Embryonic facial prominence (tissue), 1 donor: ENCODE data around the gene BPIFB4.
"Not testable (repeated sequence)": the region's sequence is repeated elsewhere in the genome, so short reads cannot be mapped to it uniquely, and the experiment has no call there.

Source experiments
- DNase-seq: peaks from one replicate; pipeline ENCODE4 v3.0.0-alpha.2; 2016; ENCODE audit errors: extremely low spot score

BPIFB4 gene

DNA sequence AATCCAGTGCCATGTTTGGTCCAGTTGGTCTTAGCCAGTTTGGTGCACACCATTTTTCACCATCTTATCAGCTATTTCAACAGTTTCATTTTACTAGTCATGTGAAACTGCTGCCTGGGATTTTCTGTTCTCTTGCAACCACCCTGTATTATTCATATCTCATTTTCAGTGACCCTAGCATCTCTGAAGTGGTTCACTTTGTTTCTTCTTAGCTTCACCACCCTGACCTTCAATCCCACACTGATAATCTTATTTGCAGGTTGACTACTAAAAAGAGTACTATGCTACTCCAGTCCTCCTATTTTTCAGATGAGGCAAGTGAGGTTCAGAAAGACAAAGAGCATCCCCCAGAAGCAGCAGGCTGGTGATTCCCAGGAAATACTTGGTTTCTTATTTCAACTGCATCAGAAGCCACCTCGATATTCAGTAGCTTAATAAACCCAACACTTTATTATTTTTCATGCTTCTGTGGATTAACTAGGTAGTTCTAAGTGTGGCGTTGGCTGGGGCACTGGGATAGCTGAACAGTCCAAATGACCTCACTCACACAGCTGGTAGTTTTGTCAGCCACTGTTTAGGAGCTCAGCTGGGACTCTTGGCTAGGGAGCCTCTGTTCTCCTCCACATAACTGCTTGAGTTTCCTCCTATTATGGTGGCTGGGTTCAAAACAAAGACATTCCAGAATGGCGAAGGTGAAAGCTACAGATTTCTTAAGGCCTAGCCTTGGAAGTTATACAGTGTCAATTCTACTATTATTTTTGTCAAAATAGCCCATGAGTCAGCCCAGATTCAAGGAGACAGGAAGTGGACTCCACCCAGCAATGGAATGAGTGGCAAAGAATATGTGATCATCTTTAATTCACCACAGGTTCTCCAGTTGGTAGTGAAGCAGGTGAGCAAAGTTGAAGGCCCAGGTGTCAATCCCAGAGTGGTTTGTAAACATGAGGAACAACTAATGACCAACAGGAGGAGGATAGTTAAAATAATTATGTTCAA is 40.6 kb downstream of the BPIFB4 start:
- no peak for DNase-seq

GRCh38 chr20:33120934-33121333 is 41.5 kb downstream of the BPIFB4 start:
- DNase-seq, result no peak

DNA sequence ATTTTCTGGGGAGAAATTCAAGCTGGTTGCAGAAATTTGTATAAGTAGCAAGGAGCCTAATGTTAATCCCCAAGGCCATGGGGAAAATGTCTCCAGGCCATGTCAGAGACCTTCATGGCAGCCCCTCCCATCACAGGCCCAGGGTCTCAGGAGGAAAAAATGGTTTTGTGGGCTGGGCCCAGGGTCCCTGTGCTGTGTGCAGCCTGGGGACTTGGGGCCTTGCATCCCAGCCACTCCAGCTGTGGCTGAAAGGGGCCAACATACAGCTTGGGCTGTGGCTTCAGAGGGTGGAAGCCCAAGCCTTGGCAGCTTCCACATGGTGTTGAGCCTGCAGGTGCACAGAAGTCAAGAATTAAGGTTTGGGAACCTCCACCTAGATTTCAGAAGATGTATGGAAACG is 42.9 kb downstream of the BPIFB4 start:
- DNase-seq, result not testable (repeated sequence)

- DNase-seq, result no peak
Observed at GRCh38 chr20:33124261-33124660, 44.8 kb downstream of the BPIFB4 start.

GRCh38 chr20:33124994-33125393 is 45.6 kb downstream of the BPIFB4 start:
- no peak for DNase-seq

- no peak for DNase-seq
Observed at GRCh38 chr20:33125983-33126382, 46.5 kb downstream of the BPIFB4 start.

GRCh38 chr20:33127422-33128097 is 48.1 kb downstream of the BPIFB4 start:
- DNase-seq, result no peak

DNA sequence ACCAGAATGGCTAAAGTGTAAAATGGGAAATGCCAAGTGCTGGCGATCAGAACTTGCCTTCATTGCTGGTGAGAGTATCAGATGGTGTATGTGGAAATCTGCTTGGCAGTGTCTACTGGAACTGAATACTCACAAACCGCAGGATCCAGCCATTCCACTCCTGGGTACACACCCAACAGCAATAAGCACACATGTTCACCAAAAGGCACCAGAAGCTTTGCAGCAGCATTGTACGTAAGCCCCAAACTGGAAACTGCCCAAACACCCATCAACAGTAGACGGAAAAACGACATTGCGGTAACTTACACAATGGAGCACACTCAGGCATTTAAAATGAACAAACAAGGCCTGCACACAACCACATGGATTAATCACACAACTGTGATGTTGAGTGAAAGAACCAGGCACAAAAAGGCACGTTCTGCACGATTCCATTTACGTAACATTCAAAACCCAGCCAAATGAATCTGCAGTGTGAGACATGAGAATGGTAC is 51.2 kb downstream of the BPIFB4 start:
- no peak for DNase-seq

DNA sequence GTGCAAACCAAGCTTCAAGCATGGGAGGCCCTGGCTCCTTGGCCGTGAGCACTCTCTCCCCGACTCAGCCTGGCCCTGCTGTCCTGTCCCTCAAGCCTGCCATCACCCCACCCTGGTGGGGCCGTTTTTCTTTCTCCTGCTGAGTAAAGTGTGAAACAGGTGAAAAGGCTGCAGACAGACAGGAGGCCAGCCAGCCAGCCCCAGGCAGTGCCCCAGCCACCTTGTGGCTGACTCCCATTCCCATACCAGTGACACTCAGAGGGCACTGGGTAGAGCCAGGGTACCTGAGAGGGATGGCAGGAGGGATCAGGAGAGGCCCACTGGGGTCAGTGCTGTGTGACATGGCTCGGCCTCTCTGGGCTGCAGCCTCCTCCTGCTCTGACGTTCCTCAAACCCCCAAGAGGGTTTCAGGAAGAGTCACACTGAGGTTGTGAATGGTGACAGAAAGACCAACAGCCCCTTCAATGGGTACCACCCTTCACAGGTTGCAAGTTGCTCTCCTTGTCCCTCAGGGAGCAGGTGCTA is 52.6 kb downstream of the BPIFB4 start:
- DNase-seq, result no peak

DNA sequence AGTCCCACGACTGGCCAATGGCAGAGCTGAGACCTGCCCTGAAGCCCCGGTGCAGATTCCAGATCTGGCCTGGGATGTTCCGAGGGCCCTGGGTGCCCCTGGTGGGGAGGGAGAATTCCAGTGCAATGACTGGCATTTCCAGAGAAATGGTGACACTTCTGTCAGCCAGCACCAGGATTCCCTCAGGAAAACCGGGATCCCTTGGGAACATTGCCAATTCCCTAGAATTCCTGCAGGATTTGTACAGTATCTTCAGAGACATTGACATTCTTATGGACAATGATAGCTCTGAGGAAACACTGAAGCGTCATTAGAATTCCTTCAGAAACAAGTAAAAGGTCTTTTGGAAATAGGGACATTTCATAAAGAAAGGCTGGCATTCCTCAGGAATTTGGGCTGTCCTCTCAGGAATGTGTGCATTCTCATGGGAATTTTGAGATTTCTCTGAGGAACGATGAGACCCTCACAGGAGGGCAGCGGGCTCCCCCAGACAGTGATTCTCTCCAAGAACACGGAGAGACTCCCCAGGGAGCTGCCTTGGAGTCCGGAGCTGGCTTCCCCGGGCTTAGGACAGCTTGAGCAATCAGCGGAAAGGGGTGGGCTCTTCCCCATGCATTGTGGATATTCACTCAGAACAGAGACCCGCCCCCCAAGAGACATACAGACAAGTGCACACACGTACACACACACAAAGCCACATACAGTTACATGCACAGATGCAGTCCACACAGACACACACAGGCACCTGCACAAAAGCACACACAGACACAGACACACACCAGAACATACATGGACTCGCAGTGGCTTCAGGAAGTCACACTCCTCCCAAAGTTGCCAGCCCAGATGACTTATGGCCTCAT is 53.3 kb downstream of the BPIFB4 start:
- no peak for DNase-seq

- DNase-seq, result no peak
Observed at GRCh38 chr20:33133373-33133941, 54.0 kb downstream of the BPIFB4 start.

- DNase-seq, result no peak
Observed at GRCh38 chr20:33137195-33137594, 57.8 kb downstream of the BPIFB4 start.

GRCh38 chr20:33139467-33139866 is 60.0 kb downstream of the BPIFB4 start:
- no peak for DNase-seq

GRCh38 chr20:33145521-33145920 is 66.1 kb downstream of the BPIFB4 start:
- DNase-seq, result no peak

GRCh38 chr20:33147299-33147698 is 67.9 kb downstream of the BPIFB4 start:
- no peak for DNase-seq

DNA sequence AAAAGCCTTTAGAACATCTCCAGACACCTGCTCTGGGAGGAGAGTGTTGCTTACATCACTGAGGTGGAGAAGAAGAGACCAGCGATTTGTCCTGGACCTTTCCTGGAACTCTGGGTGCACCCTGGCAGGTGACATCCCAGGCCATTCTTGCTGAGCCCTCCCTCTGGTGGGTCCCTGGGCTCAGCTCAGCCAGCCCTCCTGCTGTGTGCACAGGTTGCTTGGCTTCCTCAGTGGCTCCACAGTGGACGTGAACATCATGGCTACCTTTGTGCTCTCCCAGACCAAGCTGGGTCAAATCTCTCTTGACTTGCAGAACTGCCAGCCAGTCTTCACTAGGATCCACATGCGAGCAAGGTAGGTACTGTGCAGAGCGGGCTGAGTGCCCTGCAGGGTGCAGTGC is 68.6 kb downstream of the BPIFB4 start:
- DNase-seq, result no peak

GRCh38 chr20:33154252-33154651 is 74.8 kb downstream of the BPIFB4 start:
- DNase-seq, result no peak

DNA sequence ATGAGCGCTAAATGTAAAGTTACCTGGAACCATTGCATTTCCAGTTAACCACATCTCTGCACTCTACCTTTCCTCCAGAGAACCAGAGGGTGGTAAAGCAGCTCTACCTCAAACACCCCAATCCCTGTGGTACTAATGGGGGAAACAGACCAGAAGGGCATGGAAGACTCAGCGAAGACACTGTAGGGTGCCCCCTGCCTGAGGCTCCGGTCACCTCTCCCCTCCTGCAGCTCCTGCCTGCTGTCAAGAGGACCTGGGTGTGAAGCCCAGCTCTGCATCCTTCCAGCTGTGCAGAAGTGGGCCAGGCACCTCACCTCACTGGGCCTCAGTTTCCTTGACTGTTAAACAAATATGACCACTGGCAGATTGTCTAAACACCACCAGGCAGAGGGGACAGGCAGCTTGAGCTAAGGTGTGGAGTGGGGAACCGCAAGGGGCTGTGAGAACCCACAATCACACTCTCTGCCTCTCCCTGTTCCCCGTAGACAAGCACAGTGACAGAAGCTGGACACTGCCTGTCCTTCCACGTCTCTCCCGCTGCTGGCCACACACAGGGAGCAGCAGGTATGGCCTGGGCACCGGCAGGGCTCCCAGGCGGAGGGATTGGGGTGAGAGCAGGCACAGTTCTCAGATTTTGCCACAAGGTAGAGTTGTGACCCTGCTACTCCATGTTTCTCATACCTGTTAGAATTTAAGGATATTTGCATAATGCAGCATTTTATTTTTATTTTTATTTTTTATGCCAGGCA is 79.4 kb downstream of the BPIFB4 start:
- DNase-seq, result no peak

GRCh38 chr20:33159713-33160112 is 80.3 kb downstream of the BPIFB4 start:
- no peak for DNase-seq

DNA sequence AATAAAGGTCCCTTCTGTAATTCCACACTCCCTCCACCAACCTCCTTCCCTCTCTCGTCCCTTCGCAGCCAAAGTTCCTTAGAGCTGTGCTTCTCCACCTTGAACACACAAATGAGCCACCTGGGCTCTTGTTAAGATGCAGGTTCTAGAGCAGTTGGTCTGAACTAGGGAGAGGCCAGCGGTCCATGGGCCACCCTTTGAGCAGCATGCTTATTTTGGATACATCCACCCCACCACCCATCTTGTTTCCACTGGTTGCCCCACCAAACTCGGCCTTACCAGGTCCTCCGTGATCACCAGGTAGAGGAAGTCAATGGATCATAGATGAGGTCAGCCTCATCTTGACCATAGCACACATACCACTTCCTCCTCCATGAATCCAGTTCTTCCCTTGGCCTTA is 81.2 kb downstream of the BPIFB4 start:
- no peak for DNase-seq
